GM18498 (cell line): ENCODE data around the gene MB.

Experiments
- ATAC-seq: cut with Tn5 transposase; IDR thresholded peaks from one replicate; pipeline ENCODE4 v1.9.1; 2021; ENCODE audit warnings: mild to moderate bottlenecking, moderate library complexity; ENCODE audit not compliant: unreplicated experiment

Gene MB

GRCh38 chr22:35577799-35578659 is 39.1 kb downstream of the MB start:
- ATAC-seq = no peak

DNA sequence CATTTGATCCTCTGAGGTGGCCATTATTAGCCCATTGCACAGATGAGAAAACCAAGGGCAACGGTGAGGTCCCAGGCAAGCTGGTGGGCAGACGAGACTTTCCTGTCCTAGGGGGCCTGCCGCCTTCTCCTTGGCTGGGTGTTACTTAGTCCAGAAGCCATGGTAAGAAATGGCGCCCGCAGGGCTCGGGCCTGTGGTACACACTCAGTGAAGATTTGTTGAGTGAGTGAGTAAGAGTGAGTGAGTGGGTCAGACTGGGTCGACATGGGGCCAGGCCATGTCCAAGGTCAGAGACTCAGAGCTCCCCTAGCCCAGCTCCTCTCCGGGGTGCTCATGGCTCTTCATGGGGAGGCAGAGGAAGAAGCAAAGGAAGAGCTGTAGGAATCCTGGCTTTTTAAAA is 40.5 kb downstream of the MB start:
- no peak for ATAC-seq

GRCh38 chr22:35575116-35575748 is 41.9 kb downstream of the MB start:
- ATAC-seq = no peak

GRCh38 chr22:35572556-35572955 is 44.6 kb downstream of the MB start:
- no peak for ATAC-seq

DNA sequence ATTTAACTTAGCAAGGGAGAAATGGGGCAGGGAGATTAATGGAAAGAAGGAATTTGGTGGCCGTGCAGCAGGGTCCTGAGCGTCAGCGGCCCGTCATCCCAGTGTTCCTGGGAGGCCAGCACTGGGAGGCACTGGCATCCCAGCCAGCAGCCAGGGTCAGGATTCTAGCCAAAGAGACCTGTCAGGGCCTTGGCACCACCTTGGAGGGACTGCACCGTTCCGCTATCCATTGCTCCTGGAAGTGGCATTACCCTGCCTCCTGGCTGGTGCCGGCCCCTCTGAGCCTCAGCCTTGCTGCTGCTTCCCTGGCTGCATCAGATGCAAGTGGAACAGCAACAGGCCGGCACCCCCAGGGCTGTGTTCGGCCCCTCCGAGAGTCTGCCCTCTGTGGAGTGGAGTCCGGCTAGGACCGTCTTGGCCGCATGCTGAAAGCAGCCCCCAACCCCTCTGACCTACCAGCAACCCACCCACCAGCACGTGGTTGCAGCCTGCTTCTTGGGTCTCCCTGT is 46.4 kb downstream of the MB start:
- ATAC-seq = no peak

DNA sequence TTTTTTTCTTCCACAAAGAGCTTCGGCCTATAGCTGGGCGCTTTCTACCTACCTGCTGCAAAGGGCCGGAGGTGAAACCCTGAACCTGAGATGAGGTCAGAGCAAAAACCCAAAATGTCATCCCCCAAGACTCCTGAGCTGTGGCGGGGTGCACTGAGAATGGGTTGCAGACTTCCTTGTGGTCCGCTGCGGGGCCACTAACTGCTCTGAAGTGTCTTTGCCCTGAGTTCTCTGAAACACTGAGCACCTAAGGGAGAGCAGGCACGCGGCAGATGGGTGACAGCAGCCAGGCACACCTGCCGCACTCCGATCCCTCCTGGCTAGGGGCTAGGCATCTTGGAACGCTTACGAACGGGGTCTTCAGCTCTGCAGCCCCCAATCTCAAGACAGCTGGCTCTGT is 47.2 kb downstream of the MB start:
- ATAC-seq = no peak

DNA sequence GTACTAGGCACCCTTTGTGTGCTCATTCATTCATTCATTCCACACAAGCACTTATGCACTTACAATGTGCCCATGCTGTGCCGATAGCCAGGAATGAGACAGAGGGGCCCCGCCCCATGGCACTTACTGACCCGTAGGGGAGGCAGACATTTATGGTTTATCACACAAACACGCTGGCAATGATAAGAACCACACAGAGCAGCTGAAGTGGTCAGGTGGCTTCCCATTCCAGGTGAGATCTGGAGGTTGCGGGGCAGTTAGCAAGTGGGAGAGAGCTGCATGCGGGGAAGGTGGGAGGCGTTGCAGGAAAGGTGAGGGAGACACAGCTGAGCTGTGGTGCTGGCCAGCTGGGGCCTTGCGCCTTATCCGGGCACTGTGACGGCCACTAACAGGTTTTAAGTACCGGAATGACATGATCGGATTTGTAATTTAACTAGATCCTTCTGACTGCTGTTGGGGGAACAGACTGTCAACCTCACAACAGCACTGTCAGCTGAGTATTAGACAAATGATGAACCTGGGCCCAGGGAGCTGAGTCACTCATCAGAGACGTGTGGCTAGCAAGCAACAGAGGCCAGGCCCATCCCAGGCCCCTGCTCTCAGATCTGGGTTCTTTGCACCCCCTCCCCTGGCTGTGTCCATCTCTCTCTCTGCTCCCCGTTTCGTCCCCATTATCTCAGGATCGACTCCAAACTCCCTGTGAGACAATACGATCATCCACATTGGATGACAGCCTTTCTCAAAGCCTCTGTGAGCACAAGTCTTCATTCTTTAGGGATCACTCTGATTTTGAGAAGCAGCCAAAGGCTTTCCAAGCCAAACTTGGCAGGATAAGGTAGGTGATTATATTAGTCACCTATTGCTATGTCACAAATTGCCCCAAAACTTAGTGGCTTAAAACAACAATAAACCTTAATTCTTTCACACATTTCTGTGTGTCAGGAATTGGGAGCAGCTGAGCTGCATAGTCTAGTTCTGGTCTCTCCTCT is 48.1 kb downstream of the MB start:
- no peak for ATAC-seq

GRCh38 chr22:35567351-35568141 is 49.6 kb downstream of the MB start:
- no peak for ATAC-seq

DNA sequence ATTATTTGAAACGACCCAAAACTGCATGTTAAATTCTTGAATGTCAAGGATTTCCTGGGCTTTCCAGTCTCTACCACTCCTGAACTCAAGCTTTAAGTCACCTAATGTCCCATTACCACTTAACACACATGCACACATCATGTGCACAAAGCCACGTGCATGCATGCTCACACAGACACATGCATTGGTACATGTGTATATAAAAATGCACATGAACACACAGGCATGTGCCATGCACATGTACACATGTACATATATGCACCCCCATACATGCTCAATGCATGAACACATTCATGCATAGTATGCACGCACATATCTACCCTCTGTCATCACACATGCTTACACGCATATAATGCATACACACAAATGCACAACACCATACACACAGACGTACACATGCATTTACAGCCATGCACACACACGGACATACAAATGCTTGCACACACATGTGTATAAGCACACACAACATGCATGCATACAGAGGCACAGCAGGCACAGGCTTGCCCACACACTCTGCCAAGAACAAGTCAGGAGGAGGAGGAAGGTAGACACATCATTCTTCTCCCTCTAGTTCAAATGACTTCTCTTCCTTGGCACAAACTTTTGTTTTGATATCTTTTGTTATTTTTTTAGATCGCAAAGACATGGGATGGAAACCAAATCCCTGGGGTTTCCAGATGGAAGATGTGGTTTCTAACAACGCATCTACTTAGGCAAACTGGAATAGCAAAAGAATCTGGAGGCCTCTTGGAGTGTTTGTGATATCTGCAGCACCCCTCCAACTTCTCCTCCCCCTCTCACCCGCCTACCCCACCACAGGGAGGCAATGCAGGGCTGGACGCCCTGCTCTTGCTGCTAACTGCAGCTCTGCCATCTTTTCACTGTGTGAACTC is 51.9 kb downstream of the MB start:
- ATAC-seq = no peak

GRCh38 chr22:35563211-35563610 is 53.9 kb downstream of the MB start:
- no peak for ATAC-seq

GRCh38 chr22:35561796-35562526 is 55.2 kb downstream of the MB start:
- ATAC-seq = no peak

GRCh38 chr22:35560824-35561223 is 56.3 kb downstream of the MB start:
- no peak for ATAC-seq

DNA sequence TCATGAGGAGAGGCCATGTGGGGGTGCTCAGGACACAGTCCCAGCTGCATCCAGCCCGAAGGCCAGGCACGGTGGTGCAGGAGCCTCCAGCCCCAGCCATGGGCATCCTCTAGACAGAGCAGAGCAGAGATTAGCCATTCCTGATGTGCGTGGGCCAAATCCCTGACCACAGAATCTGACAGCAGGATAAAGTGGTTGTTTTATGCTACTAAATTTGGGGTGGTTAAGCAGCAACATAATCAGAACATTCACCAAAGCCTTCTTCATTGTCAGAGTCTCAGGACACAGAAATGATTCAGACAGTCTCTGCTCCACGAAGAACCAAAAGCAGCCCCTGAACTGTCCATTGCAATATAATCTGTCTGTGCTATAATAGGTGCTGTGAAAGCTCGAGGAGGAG is 56.8 kb downstream of the MB start:
- ATAC-seq = no peak

DNA sequence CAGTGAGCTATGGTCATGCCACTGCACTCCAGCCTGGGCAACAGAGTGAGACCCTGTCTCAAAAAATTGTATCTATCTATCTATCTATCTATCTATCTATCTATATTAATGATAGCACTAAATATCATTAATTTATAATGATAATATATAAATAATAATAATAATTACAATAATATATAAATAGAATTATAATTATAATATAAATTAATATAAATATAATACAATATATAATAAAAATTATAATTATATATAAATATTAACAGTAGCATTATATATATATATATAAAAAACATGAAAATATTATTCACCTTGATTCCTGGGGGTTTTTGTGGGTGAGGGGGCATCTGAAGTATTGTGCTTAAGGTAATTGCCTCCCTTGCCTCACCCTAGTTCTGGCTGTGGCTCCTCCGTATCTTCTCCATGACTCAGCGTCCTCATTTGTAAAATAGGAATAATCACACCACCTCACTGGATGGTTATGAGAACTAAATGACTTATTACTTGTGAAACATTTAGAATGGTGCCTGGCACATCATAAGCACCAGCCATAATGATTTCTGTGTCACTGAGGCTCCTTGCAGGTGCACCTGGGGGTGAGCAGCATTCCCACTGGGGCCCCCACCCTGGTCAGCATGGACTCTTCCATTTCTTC is 57.6 kb downstream of the MB start:
- ATAC-seq = no peak

- no peak for ATAC-seq
Observed at GRCh38 chr22:35558719-35559118, 58.4 kb downstream of the MB start.

DNA sequence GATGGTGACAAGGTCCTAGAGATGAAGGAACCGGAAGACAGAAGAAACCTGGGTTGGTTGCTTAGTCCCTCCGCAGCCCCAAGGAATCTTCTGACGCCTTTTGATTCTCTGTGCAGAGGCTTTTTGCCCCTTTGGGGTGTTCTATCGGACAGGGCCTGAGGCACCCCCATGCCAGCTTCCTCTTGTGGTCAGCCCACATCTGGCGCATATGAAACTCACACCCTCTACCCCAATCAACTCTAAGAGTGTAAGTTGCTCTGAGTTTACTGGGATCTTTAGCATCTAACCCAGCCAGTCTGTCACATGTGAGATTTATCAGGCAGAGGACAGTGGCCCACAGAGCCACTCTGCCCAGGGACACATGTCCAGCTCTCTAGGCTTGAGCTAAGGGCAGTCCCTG is 59.1 kb downstream of the MB start:
- no peak for ATAC-seq
